Kidney (tissue), 14 donors: ENCODE data around the gene MPC2. TPM values are rescaled to one million over a fixed set of nuclear protein-coding genes. Genes with fewer than 3 reads are reported as not detected.
"Not testable (repeated sequence)": the region's sequence is repeated elsewhere in the genome, so short reads cannot be mapped to it uniquely, and the experiment has no call there.

Experiments used
- DNase-seq, 5 donors: peaks; one replicate each; pipeline ENCODE4 v3.0.0-alpha.2; 2013 to 2020
- FAIRE-seq: peaks from 2 replicates; lab custom pipeline; 2012; peaks lifted over from hg19 to GRCh38; lab: Jason Lieb, UNC
- H3K27ac ChIP-seq, 2 donors: one replicate each; pipeline ENCODE4 v1.7.0; 2013; ENCODE audit warnings: low read depth in 2 of 2, low read length in 2 of 2, inconsistent platforms in 1 of 2
- H3K27me3 ChIP-seq: one replicate; pipeline ENCODE4 v1.7.1; 2013; ENCODE audit warnings: low read length, inconsistent platforms; ENCODE audit not compliant: control insufficient read depth, insufficient read depth
- H3K36me3 ChIP-seq, 3 donors: one replicate each; pipeline versions ENCODE4 v1.7.0 to v1.7.1; 2013; ENCODE audit warnings: low read length in 3 of 3, control low read depth in 1 of 3, inconsistent platforms in 1 of 3; ENCODE audit not compliant: insufficient read depth in 3 of 3, control insufficient read depth in 2 of 3
- H3K4me1 ChIP-seq, 3 donors: one replicate each; pipeline versions ENCODE4 v1.7.0 to v1.7.1; 2013; ENCODE audit warnings: low read length in 3 of 3, inconsistent platforms in 1 of 3, low read depth in 1 of 3; ENCODE audit not compliant: control insufficient read depth in 2 of 3, insufficient read depth in 2 of 3
- H3K4me3 ChIP-seq, 3 donors: one replicate each; pipeline versions ENCODE4 v1.7.0 to v1.8.1; 2013; ENCODE audit warnings: low read length in 3 of 3, control low read depth in 1 of 3, inconsistent platforms in 1 of 3
- H3K9ac ChIP-seq, 3 donors: one replicate each; pipeline versions ENCODE4 v1.7.0 to v1.7.1; 2013; ENCODE audit warnings: low read length in 3 of 3, control low read depth in 1 of 3, inconsistent platforms in 1 of 3
- H3K9me3 ChIP-seq, 3 donors: one replicate each; pipeline versions ENCODE4 v1.7.0 to v1.7.1; 2013; ENCODE audit warnings: low read length in 3 of 3, control low read depth in 1 of 3, inconsistent platforms in 1 of 3; ENCODE audit not compliant: control insufficient read depth in 2 of 3, insufficient read depth in 1 of 3
- intact Hi-C: fragments of 100-400 bp; cut with DNase I; formaldehyde crosslinking; loops from one replicate; pipeline ENCODE4 v1.11.1; 2022
- polyA plus RNA-seq: library from polyadenylated mRNA; stranded (reverse); fragments of 350-450 nt; fragmentation: Illumina TruSeq; extraction: RNeasy Lipid Tissue Mini Kit (QIAGEN cat#74804); gene quantifications from one replicate; pipeline ENCODE4 v1.2.3, GENCODE V29; 2014; ENCODE audit warnings: low read depth, low replicate concordance; ENCODE audit not compliant: insufficient read depth
- total RNA-seq: library from RNA; stranded (reverse); fragmentation: NEBNext Ultra II Directional; extraction: Animal tissue kit (Norgen Biotek cat#: 25700); gene quantifications from one replicate; pipeline ENCODE4 v1.2.1, GENCODE V29; 2021
- TF ChIP-seq, protein P1 (sequence below): IDR thresholded peaks from 3 replicates; pipeline ENCODE4 v1.5.1; 2012; ENCODE audit warnings: mild to moderate bottlenecking, moderate library complexity, borderline replicate concordance; ENCODE audit not compliant: insufficient read depth; ENCODE audit errors: extremely low read depth
- donor health status: control.
- donor health status: control.
- donor health status: control.
- donor health status: control.
- donor health status: control.
- donor health status: DM: yes; HTN: yes; CAD: no.
- donor health status: Normal renal cell carcinoma (clear cell type).

MPC2 gene
- total and polyA plus RNA-seq, 2 donors from 2014 or later: 127 to 445 TPM

DNA sequence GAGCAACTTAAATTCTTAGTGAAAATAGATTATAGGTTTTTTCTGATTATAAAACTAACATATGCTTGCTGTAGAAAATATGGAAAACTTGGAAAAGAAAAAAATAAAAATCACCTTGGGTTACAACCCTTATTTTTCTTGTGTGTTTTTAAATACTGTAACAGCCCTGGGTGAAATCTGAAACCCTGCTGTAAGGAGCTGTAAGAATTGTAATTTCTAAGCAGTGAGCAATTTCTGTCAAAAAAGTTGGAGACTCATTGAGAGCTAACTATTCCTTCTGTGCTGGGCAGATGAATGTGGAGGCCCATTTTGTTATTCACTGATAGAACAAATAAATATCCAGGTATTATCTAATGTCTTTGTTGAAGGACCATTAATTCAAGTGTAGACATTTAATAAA, 65.5 kb downstream of the MPC2 start:
- Histone ChIP-seq H3K36me3 (no peaks in the 10 kb centered on the region), H3K27ac (no peak overlapping the region), H3K4me1 (no peaks in the 10 kb centered on the region), H3K27me3 (no peaks in the 10 kb centered on the region), H3K9me3 (no peaks in the 10 kb centered on the region), H3K9ac (no peak overlapping the region), H3K4me3 (no peak overlapping the region)
- no peak for DNase-seq
- TF ChIP-seq, protein P1, sequence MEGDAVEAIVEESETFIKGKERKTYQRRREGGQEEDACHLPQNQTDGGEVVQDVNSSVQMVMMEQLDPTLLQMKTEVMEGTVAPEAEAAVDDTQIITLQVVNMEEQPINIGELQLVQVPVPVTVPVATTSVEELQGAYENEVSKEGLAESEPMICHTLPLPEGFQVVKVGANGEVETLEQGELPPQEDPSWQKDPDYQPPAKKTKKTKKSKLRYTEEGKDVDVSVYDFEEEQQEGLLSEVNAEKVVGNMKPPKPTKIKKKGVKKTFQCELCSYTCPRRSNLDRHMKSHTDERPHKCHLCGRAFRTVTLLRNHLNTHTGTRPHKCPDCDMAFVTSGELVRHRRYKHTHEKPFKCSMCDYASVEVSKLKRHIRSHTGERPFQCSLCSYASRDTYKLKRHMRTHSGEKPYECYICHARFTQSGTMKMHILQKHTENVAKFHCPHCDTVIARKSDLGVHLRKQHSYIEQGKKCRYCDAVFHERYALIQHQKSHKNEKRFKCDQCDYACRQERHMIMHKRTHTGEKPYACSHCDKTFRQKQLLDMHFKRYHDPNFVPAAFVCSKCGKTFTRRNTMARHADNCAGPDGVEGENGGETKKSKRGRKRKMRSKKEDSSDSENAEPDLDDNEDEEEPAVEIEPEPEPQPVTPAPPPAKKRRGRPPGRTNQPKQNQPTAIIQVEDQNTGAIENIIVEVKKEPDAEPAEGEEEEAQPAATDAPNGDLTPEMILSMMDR: no peak
- intact Hi-C loops: no loop called here
- FAIRE-seq: no peak

DNA sequence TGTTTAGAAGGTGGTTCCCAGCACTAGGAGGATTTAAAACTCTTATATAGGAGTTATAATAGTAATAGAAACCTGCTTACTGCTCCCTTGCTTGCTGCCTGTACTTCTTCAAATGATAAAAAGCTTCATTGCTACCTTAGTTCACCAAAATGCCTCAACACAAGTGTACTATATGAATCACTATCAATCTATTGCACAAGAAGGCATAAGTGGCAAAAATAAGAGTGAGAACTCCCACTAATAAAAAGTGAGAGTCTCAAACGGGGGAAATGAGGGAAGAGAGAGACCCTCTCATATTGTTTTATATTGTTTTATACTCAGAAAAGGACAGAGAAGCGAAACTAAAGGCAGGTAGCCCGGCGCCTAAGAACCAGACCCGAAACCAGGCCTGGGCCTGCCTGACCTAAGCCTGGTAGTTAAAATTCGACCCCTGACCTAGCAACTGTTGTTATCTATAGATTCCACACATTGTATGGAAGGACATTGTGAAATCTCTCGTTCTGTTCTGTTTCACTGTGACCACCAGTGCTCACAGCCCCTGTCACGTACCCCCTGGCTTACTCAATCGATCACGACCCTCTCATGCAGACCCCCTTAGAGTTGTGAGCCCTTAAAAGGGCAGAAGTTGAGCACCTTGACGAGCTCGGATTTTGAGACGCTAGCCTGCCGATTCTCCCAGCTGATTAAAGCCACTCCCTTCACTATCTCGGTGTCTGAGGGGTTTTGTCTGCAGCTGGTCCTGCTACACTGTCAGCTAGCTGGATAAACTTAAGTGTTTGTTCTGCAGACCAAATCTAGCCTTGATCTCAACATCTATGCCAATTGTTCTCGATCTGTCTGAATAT, 67.5 kb downstream of the MPC2 start:
- H3K9ac ChIP-seq, H3K27ac ChIP-seq, DNase-seq, H3K9me3 ChIP-seq, H3K4me1 ChIP-seq, H3K27me3 ChIP-seq, intact Hi-C loops, H3K36me3 ChIP-seq, H3K4me3 ChIP-seq, FAIRE-seq: not testable (repeated sequence)

DNA sequence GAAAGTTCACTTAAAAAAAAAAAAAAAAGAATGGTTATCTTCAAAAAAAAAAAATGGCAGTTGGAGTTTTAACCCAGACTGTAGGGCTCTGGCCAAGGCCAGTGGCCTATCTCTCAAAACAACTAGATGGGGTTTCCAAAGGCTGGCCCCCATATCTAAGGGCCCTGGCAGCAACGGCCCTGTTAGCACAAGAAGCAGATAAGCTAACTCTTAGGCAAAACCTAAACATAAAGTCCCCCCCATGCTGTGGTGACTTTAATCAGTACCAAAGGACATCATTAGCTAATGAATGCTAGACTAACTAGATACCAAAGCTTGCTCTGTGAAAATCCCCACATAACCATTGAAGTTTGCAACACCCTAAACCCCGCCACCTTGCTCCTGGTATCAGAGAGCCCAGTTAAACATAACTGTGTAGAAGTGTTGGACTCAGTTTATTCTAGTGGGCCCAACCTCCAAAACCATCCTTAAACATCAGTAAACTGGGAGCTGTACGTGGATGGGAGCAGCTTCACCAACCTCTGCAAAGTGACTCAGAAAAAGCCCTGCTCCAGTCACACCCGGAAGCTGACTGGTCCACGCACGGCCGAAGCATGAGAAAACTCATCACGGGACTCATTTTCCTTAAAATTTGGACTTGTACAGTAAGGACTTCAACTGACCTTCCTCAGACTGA, 70.0 kb downstream of the MPC2 start:
- H3K9me3 ChIP-seq, H3K4me3 ChIP-seq, H3K27ac ChIP-seq, FAIRE-seq, H3K36me3 ChIP-seq, H3K9ac ChIP-seq, H3K4me1 ChIP-seq, H3K27me3 ChIP-seq, intact Hi-C loops, DNase-seq: not testable (repeated sequence)

Other genes with a start within 250 kb of the MPC2 start
- gene MPZL1, start 215.1 kb downstream of the MPC2 start, total RNA-seq: 98.3 TPM
- gene MPZL1, start 215.1 kb downstream of the MPC2 start, polyA plus RNA-seq: 42.1 TPM
- 0.22 TPM for gene ADCY10, start 22.9 kb downstream of the MPC2 start, total RNA-seq
- gene ADCY10, start 22.9 kb downstream of the MPC2 start, polyA plus RNA-seq: 0.28 TPM
- gene DCAF6, start 389 bp downstream of the MPC2 start, total RNA-seq: 58.8 TPM
- 30.8 TPM for gene DCAF6, start 389 bp downstream of the MPC2 start, polyA plus RNA-seq
- 4.2 TPM for gene GPR161, start 199.9 kb upstream of the MPC2 start, total RNA-seq
- 1.4 TPM for gene GPR161, start 199.9 kb upstream of the MPC2 start, polyA plus RNA-seq
- 26.3 TPM for gene TIPRL, start 241.9 kb upstream of the MPC2 start, total RNA-seq
- gene TIPRL, start 241.9 kb upstream of the MPC2 start, polyA plus RNA-seq: 20.7 TPM